SU-DHL-6 (cell line): Measurements from ENCODE around the gene OGDHL.

ENCODE experiments used
- H2AFZ ChIP-seq: fragments of 200-600 bp; sonication (generic); 2 replicates; pipeline ENCODE4 v1.6.1; 2014; ENCODE audit warnings: low read depth, mild to moderate bottlenecking, moderate library complexity, mixed read lengths, antibody characterized with exemption, low read length; ENCODE audit not compliant: severe bottlenecking
- H3F3A ChIP-seq: fragments of 200-600 bp; shearing (Covaris generic); 2 replicates; pipeline ENCODE4 v1.6.0; 2016; ENCODE audit warnings: antibody characterized with exemption, mild to moderate bottlenecking; ENCODE audit not compliant: insufficient read depth
- H3K27ac ChIP-seq: fragments of 200-600 bp; sonication (generic); 2 replicates; pipeline ENCODE4 v1.5.1; 2016; ENCODE audit warnings: low read depth, mild to moderate bottlenecking, low read length, moderate library complexity, mixed read lengths
- H3K27me3 ChIP-seq: fragments of 200-600 bp; sonication (generic), shearing (Covaris generic); 2 replicates; pipeline ENCODE4 v1.6.0; 2014; ENCODE audit warnings: mild to moderate bottlenecking, low read length
- H3K36me3 ChIP-seq: fragments of 200-600 bp; sonication (generic); 2 replicates; pipeline ENCODE4 v1.6.1; 2014; ENCODE audit warnings: mild to moderate bottlenecking, low read length, mixed read lengths
- H3K4me2 ChIP-seq: fragments of 300-600, 200-600 bp; shearing (Covaris generic), sonication (generic); 2 replicates; pipeline ENCODE4 v1.6.0; 2014; ENCODE audit warnings: low read length, low read depth, mild to moderate bottlenecking; ENCODE audit not compliant: poor library complexity, severe bottlenecking
- H3K4me3 ChIP-seq: fragments of 200-600 bp; sonication (generic); 2 replicates; pipeline ENCODE4 v1.5.1; 2014; ENCODE audit warnings: antibody characterized with exemption, low read length, mild to moderate bottlenecking, mixed read lengths; ENCODE audit not compliant: insufficient read depth, poor library complexity, severe bottlenecking
- H3K79me2 ChIP-seq: fragments of 200-600 bp; sonication (generic); 2 replicates; pipeline ENCODE4 v1.6.1; 2014; ENCODE audit warnings: mild to moderate bottlenecking, low read length, moderate library complexity; ENCODE audit not compliant: insufficient read depth
- H3K9ac ChIP-seq: fragments of 200-600 bp; sonication (generic); 2 replicates; pipeline ENCODE4 v1.7.0; 2014; ENCODE audit warnings: mild to moderate bottlenecking, low read length
- H3K9me2 ChIP-seq: fragments of 200-600 bp; sonication (generic); replicated peaks from 2 replicates; pipeline ENCODE4 v1.6.1; 2014; ENCODE audit warnings: low read length; ENCODE audit not compliant: insufficient read depth
- H3K9me3 ChIP-seq: fragments of 200-600 bp; sonication (generic); 2 replicates; pipeline ENCODE4 v1.6.1; 2014; ENCODE audit warnings: low read length, mixed read lengths; ENCODE audit not compliant: insufficient read depth
- H4K20me1 ChIP-seq: fragments of 200-600 bp; sonication (generic); 2 replicates; pipeline ENCODE4 v1.6.1; 2014; ENCODE audit warnings: low read depth, mild to moderate bottlenecking, antibody characterized with exemption, low read length, moderate library complexity, mixed read lengths
- EZH2phosphoT487 ChIP-seq: fragments of 200-600 bp; sonication (generic), shearing (Covaris generic); conservative IDR thresholded peaks from 2 replicates; pipeline ENCODE4 v1.6.1; 2018; ENCODE audit warnings: mild to moderate bottlenecking, antibody characterized with exemption, low read length, moderate library complexity, mixed read lengths
- TF ChIP-seq, protein P1 (sequence below): fragments of 200-600 bp; sonication (generic); IDR thresholded peaks from one replicate; pipeline ENCODE4 v1.5.1; 2017; ENCODE audit warnings: antibody characterized with exemption, mild to moderate bottlenecking, low read length, moderate library complexity; ENCODE audit not compliant: insufficient read depth, poor library complexity, severe bottlenecking

OGDHL gene

DNA sequence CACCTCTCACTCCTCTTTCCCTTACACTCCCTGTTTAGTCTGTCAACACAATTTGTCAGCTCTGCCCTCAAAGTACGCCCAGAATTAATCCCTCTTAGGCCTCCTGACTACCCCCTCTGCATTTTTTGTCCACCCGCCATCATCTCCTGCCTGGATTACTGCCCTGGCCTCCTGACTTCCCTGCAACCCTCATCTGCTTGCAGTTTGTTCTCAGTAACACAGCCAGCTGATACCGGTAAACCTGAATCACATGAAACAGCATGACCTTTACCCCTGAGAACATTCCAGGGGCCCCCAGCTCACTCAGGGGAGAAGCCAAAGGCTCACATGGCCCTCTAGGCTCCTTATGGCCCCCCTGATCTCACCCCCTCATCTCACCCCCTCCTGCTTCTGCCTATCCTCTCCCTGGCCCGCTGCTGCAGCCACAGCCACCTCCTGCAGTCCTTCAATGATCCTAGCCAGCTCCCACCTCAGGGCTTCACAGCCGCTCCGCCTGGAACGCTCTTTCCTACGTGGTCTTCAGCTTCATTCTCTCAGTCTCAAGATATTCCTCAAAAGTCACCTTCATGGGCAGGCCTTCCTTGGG, 73.8 kb downstream of the OGDHL start:
- H3K9ac ChIP-seq: no peak overlapping the region
- no peaks in the 10 kb centered on the region for H3K9me3 ChIP-seq
- no peaks in the 10 kb centered on the region for H3K9me2 ChIP-seq
- no peaks in the 10 kb centered on the region for H3K27me3 ChIP-seq
- H3K4me3 ChIP-seq: no peak overlapping the region
- H3F3A ChIP-seq: no peaks in the 10 kb centered on the region
- H3K27ac ChIP-seq: no peak overlapping the region
- no peak overlapping the region for H3K4me2 ChIP-seq
- H2AFZ ChIP-seq: no peak overlapping the region
- H3K79me2 ChIP-seq: no peaks in the 10 kb centered on the region
- TF ChIP-seq, protein P1, sequence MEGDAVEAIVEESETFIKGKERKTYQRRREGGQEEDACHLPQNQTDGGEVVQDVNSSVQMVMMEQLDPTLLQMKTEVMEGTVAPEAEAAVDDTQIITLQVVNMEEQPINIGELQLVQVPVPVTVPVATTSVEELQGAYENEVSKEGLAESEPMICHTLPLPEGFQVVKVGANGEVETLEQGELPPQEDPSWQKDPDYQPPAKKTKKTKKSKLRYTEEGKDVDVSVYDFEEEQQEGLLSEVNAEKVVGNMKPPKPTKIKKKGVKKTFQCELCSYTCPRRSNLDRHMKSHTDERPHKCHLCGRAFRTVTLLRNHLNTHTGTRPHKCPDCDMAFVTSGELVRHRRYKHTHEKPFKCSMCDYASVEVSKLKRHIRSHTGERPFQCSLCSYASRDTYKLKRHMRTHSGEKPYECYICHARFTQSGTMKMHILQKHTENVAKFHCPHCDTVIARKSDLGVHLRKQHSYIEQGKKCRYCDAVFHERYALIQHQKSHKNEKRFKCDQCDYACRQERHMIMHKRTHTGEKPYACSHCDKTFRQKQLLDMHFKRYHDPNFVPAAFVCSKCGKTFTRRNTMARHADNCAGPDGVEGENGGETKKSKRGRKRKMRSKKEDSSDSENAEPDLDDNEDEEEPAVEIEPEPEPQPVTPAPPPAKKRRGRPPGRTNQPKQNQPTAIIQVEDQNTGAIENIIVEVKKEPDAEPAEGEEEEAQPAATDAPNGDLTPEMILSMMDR: no peak
- TF ChIP-seq EZH2phosphoT487: no peak
- H3K36me3 ChIP-seq: no peaks in the 10 kb centered on the region
- no peaks in the 10 kb centered on the region for H4K20me1 ChIP-seq

DNA sequence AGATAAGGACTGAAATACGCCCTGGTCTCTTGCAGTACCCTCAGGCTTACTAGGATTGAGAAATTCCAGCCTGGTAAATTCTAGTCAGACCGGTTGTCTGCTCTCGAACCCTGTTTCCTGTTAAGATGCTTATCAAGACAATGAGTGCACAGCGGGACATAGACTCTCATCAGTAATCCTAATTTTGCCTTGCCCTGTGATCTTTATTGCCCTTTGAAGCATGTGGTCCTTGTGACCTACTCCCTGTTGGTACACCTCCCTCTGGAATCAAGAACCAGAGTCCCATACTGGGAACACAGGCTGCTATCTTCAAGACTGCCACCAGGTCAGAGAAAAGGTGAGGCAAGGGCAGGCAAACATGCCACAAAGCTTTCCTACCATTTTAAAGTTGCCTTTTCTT, 75.5 kb downstream of the OGDHL start:
- H3K79me2 ChIP-seq: no peaks in the 10 kb centered on the region

More for the DNA sequence above, 75.5 kb downstream of the OGDHL start:
- no peak overlapping the region for H3K27ac ChIP-seq
- H3K4me3 ChIP-seq: no peak overlapping the region
- no peaks in the 10 kb centered on the region for H3K36me3 ChIP-seq
- H3K9ac ChIP-seq: no peak overlapping the region
- no peak overlapping the region for H2AFZ ChIP-seq
- no peaks in the 10 kb centered on the region for H3K9me3 ChIP-seq
- H4K20me1 ChIP-seq: no peaks in the 10 kb centered on the region
- H3K4me2 ChIP-seq: no peak overlapping the region
- no peak for TF ChIP-seq EZH2phosphoT487
- TF ChIP-seq, protein P1: no peak
- no peaks in the 10 kb centered on the region for H3F3A ChIP-seq
- no peaks in the 10 kb centered on the region for H3K27me3 ChIP-seq
- no peaks in the 10 kb centered on the region for H3K9me2 ChIP-seq
